ENCODE results near the gene WNK2.

Gene WNK2

DNA sequence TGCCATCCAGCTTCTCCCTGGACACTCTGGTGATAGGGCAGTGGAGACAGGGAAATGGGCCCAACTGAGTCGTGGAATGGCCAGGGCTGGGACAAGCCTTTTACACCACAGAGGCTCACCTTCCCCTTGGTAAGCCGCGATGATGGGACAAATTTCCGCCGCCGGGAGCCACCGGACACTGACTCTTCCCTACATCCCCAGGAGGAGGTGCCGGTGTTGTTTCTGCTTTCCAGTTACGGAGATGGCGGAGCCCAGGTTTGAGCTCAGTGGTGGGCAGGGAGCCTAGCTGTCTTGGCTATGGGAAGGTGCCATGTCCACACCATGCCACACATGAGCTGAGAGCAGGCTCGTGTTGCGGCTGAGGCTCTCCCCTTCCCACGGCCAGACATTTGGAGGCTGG, 19.9 kb upstream of the WNK2 start:
- no peak for DNase-seq

GRCh38 chr9:93166699-93167098, 17.2 kb upstream of the WNK2 start:
- DNase-seq: no peak

- DNase-seq: no peak
Measured at GRCh38 chr9:93167185-93167584, 16.8 kb upstream of the WNK2 start.

DNA sequence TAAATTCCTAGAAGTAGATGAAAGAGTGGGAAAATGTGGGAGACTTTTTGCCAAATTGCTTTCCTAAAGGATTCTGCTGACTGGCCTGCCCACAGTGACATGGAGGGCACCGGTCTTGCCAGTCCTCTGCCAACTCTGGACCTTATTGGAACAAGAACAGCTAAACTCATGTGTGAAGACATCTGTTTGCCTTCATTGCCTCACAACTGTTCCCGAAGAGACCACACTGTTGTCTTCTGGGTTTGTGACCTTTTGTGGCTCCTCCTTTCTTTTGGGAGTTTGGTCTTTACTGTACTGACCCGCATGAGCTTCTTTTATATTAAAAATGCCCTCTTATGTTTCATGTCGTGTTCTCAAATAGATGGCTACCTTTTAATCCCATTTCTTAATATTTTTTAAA, 16.1 kb upstream of the WNK2 start:
- no peak for DNase-seq

DNA sequence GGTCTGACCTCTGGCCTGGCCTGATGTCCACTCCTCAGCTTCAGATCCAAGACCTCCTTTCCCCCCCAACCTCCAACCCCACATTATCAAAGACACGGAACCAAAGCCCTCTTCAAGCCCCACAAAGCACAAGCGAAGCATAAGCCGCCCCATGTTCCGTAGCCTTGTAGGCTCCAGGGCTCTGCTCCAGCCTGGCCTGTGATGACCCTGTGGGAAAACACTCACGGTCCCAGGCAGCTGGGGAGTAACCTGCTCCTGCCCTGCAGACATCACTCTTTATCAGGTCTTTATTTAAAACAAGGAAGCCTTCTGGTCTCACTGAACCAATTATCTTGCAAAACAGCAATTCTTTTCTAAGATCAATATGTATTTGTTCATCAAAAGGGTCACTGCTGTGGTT, 15.4 kb upstream of the WNK2 start:
- no peak for DNase-seq

DNA sequence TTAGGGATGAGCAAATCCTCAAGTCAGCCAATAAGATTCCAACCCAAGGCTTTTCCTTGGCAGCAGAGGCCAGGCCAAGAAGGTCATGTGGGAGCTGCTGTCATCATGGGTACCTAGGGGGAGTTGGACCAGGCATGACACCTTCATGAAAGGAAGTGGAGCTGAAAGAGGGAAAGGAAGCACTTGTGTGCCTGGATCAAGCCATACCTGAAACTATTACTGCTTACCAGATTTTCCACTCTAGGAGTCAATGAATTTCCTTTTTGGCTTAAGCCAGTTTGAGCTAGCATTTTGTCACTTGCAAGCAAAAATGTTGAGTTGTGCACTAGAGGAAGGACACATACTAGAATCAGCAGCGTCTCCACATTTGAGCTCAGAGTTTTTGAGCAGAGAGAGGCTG, 14.5 kb upstream of the WNK2 start:
- DNase-seq: no peak

DNA sequence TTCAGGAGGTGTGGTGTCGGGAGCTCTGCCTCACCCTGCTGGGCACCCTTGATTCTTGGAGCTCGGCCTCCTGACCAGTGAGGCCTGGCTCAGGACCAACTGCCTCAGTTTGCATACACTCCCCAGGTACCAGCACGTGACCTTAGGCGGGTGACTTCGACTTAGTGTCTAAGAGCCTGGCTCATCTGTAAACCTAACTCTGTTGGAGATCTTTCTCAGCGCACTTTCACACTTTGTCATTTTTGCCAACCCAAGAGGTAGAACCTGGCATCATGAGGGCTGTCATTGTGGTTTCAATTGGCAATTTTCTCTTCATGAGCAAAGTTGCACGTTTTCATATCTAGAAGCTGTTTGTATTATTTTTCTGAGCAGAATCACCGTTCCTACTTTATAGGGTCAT, 13.4 kb upstream of the WNK2 start:
- DNase-seq: no peak

DNA sequence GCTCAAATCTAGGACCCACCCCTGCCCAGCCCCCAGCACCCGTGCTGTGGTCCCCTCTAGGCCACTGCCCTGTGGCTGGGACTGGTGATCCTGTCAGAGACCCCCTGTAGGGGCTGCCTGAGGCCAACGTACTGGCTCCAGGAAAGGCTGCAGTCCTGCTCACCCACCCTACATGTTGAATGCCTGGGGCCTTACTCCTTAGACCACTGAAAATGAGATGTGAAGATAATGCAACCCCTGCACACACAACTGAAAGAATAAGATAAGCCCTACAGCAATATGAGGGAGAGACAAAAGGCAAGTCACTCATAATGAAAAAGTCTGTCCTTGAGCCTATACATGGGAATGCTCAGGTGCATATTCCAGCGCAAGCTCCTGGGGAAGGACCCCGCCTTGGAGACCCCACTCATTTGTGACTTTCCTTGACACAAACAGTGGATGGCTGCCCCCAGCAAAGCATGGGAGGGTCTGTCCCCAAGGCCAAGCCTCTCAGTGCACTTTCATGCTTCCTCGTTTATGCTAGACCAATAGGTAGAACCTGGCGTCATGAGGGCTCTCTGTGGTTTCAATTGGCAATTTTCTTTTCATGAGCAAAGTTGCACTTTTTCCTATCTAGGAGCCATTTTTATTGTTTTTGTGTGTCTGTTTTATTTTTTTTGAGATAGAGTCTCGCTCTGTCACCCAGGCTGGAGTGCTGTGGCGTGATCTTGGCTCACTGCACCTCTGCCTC, 12.5 kb upstream of the WNK2 start:
- no peak for DNase-seq

GRCh38 chr9:93172666-93173364, 11.1 kb upstream of the WNK2 start:
- DNase-seq: no peak

GRCh38 chr9:93173365-93174051, 10.4 kb upstream of the WNK2 start:
- no peak for DNase-seq

GRCh38 chr9:93174976-93175375, 9.0 kb upstream of the WNK2 start:
- no peak for DNase-seq

- no peak for DNase-seq
Measured at GRCh38 chr9:93177676-93178075, 6.3 kb upstream of the WNK2 start.

GRCh38 chr9:93178851-93179786, 4.8 kb upstream of the WNK2 start:
- DNase-seq: no peak

GRCh38 chr9:93180938-93181337, 3.0 kb upstream of the WNK2 start:
- no peak for DNase-seq

GRCh38 chr9:93181672-93182435, 2.1 kb upstream of the WNK2 start:
- DNase-seq: no peak

DNA sequence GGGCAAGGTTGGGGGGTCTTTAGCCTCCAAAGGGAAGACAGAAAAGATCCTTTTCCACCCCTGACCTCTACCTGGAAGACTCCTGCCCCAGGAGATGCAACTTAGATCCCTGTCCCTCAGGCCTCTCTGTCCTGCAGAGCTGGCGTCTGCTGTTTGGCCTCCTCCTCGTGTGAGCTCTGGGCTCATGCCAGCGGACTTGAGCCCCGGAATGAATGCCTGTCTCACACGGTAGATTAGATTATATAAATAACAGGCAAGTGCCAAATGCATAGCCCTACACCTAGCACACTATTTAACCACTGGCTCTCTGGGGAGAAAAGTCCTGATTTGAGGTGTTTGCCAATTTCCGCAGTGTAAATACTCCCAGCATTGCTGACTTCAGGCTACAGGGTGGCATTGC, 1.4 kb upstream of the WNK2 start:
- DNase-seq: no peak

- DNase-seq: no peak
Measured at GRCh38 chr9:93183131-93183662, 742 bp upstream of the WNK2 start.

DNA sequence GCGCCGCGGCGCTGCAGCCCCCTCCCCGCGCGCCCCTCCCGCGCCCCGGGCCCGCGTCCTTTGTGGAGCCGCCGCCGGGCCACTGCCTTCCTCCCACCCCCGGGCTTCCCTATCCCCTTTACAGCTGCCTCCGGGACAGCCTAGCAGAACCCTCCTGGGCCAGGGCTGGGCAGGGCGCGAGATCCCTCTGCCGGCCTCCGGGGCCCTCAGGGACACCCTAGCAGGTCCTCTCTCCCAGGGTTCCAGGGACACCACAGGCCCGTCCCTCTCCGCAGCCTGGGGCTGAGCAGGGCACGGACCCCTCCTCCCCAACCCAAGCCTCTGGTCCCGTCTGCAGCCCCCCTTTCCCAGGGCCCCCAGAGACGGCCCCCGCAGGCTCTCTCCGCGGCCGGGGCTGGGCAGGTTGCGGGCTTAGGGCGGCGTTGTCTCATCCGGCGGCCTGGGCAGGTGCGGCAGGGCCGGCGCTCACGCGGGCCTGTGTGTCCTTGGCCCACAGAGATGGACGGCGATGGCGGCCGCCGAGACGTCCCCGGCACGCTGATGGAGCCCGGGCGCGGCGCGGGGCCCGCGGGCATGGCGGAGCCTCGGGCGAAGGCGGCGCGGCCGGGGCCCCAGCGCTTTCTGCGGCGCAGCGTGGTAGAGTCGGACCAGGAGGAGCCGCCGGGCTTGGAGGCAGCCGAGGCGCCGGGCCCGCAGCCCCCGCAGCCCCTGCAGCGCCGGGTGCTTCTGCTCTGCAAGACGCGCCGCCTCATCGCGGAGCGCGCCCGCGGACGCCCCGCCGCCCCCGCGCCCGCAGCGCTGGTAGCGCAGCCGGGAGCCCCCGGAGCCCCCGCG, 710 bp downstream of the WNK2 start:
- peak; percentile 38 to 52 for DNase-seq

DNA sequence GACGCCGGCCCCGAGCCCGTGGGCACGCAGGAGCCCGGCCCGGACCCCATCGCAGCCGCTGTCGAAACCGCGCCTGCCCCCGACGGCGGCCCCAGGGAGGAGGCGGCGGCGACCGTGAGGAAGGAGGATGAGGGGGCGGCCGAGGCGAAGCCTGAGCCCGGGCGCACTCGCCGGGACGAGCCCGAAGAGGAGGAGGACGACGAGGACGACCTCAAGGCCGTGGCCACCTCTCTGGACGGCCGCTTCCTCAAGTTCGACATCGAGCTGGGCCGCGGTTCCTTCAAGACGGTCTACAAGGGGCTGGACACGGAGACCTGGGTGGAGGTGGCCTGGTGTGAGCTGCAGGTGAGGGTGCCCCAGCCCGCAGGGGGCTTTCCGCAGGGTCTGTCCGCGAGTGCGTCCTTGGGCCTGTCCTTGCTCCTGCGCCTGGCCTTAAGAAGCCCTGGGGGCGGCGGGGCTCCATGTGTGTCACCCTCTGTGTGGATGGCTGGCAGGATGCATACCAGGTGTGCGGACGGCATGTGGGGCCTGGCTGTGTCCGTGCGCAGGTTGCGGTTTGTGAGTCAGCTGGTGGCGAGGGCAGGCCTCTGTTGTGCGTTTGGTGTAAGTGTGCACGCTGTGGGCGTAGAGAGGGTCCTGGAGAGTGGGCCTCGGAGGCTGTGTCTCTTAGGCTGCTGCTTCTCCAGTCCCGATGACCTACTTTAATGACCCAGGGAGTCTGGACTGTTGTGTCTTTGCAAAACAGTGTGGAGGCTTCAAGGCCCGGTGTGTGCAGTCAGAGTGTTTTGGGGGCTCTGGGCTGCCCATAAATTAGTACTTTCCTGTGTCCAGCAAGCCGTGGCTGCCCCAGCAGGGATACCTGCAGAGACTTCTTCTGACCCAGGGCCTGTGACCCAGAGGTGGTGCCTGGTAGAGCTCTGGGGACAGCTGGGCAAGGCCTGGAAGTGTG, 1.6 kb downstream of the WNK2 start:
- DNase-seq: no peak

All from activated T-cell treated with anti-CD3 and anti-CD28 coated beads, Interleukin-2, amount 50 U/mL, for 48 hours (primary cell).